Mucosa of rectum (tissue), 2 donors: ENCODE results near the gene SMTN.
A peak's percentile ranks its signal among the peaks of the same experiment; 100 is the strongest.
"Not testable (repeated sequence)": the region's sequence is repeated elsewhere in the genome, so short reads cannot be mapped to it uniquely, and the experiment has no call there.

ENCODE experiments used
- H3K27ac ChIP-seq, 2 donors: one replicate each; pipeline ENCODE4 v1.7.0; 2013; ENCODE audit warnings: inconsistent platforms in 2 of 2, low read depth in 2 of 2, low read length in 2 of 2
- H3K27me3 ChIP-seq, 2 donors: one replicate each; pipeline ENCODE4 v1.7.0; 2013; ENCODE audit warnings: low read length in 2 of 2; ENCODE audit not compliant: control insufficient read depth in 2 of 2, insufficient read depth in 2 of 2
- H3K36me3 ChIP-seq, 2 donors: one replicate each; pipeline ENCODE4 v1.7.0; 2013; ENCODE audit warnings: low read length in 2 of 2; ENCODE audit not compliant: control insufficient read depth in 2 of 2, insufficient read depth in 2 of 2
- H3K4me1 ChIP-seq, 2 donors: one replicate each; pipeline ENCODE4 v1.7.0; 2013; ENCODE audit warnings: low read length in 2 of 2, mild to moderate bottlenecking in 1 of 2; ENCODE audit not compliant: control insufficient read depth in 2 of 2, insufficient read depth in 2 of 2
- H3K4me3 ChIP-seq, 2 donors: one replicate each; pipeline ENCODE4 v1.7.0; 2013; ENCODE audit warnings: low read length in 2 of 2
- H3K9ac ChIP-seq, 2 donors: one replicate each; pipeline ENCODE4 v1.7.0; 2013; ENCODE audit warnings: low read length in 2 of 2, low read depth in 1 of 2, mild to moderate bottlenecking in 1 of 2
- H3K9me3 ChIP-seq, 2 donors: one replicate each; pipeline ENCODE4 v1.7.0; 2013; ENCODE audit warnings: low read length in 2 of 2; ENCODE audit not compliant: control insufficient read depth in 2 of 2
- donor health status: healthy.
- donor health status: Normal muscosa, but diverticular disease.

The SMTN gene

DNA sequence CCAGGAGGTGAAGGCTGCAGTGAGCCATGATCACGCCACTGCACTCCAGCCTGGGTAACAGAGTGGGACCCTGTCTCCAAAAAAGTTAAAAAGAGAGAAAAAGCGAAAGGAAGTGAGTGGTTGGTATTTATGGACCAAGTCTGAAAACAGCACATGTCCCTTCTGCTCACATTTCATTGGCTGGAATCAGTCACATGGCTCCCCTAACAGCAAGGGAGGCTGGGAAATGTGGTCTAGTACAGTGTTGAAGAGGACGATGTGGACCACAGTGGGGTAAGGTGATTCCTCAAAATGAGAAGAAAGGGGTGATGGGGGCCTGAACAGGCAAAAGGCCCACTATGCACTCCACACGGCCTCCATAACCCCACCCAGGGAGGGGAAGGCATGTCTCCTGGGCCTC lies 32.5 kb upstream of the SMTN start:
- Histone ChIP-seq H3K36me3 (no peaks in the 10 kb centered on the region), H3K27me3 (no peaks in the 10 kb centered on the region), H3K9me3 (no peaks in the 10 kb centered on the region), H3K27ac (no peak overlapping the region), H3K4me3 (no peak overlapping the region), H3K9ac (no peak overlapping the region), H3K4me1 (peaks cover 0 to 2% of the 10 kb centered on the region in 2 donors)

- H3K4me3 ChIP-seq, result no peak overlapping the region
- no peak overlapping the region for H3K9ac ChIP-seq
- H3K4me1 ChIP-seq, result peaks cover 0 to 4% of the 10 kb centered on the region in 2 donors
Measured at GRCh38 chr22:31049815-31050420, 31.2 kb upstream of the SMTN start.

DNA sequence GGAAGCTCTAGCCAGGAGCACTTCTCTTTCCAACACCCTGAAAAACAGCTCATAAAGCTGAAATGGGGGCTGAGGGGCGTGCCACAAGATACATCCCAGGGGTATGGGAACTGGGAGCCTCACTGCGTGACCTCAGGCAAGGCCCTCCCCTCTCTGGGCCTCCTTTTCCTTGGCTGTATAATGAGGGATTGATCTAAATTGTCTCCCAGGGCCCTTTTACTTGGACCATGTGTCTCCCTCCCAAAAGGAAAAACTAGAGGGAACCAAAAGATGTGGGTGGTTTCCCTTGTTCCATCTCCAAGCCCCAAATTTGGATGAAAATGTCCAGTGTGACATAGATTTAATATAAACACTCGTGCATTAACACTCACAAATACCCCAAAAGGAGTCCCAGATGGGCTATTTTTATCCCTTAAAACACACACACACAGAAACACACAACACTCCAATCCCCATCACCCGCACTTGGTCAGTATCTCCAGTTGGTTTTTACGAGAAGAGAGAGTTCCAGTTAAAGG lies 25.9 kb upstream of the SMTN start:
- peak overlapping the region; percentile 72 to 80 for H3K27ac ChIP-seq
- H3K36me3 ChIP-seq, result no peaks in the 10 kb centered on the region
- peaks cover 0 to 12% of the 10 kb centered on the region in 2 donors for H3K4me1 ChIP-seq
- H3K9me3 ChIP-seq, result no peaks in the 10 kb centered on the region
- H3K4me3 ChIP-seq, result no peak overlapping the region
- peak overlapping the region in 1 of 2 donors; percentile 1 for H3K9ac ChIP-seq
- no peaks in the 10 kb centered on the region for H3K27me3 ChIP-seq

More at GRCh38 chr22:31049815-31050420, 31.2 kb upstream of the SMTN start:
- Histone ChIP-seq H3K9me3 (no peaks in the 10 kb centered on the region), H3K27me3 (no peaks in the 10 kb centered on the region), H3K36me3 (no peaks in the 10 kb centered on the region), H3K27ac (no peak overlapping the region)

- no peaks in the 10 kb centered on the region for H3K36me3 ChIP-seq
- H3K4me3 ChIP-seq, result no peak overlapping the region
- H3K27me3 ChIP-seq, result no peaks in the 10 kb centered on the region
- H3K9ac ChIP-seq, result peak overlapping the region; percentile 12 to 17
- H3K4me1 ChIP-seq, result peaks cover 0 to 12% of the 10 kb centered on the region in 2 donors
- peak overlapping the region; percentile 72 to 80 for H3K27ac ChIP-seq
- H3K9me3 ChIP-seq, result no peaks in the 10 kb centered on the region
Measured at GRCh38 chr22:31055635-31056159, 25.4 kb upstream of the SMTN start.

GRCh38 chr22:31056986-31057599 lies 24.0 kb upstream of the SMTN start:
- no peak overlapping the region for H3K4me3 ChIP-seq
- H3K4me1 ChIP-seq, result peaks cover 0 to 12% of the 10 kb centered on the region in 2 donors
- no peaks in the 10 kb centered on the region for H3K9me3 ChIP-seq
- H3K27me3 ChIP-seq, result no peaks in the 10 kb centered on the region
- H3K36me3 ChIP-seq, result no peaks in the 10 kb centered on the region
- peak overlapping the region in 1 of 2 donors; percentile 80 for H3K27ac ChIP-seq
- H3K9ac ChIP-seq, result no peak overlapping the region

GRCh38 chr22:31059663-31060062 lies 21.5 kb upstream of the SMTN start:
- H3K27me3 ChIP-seq, H3K27ac ChIP-seq, H3K9me3 ChIP-seq, H3K36me3 ChIP-seq, H3K4me3 ChIP-seq, H3K9ac ChIP-seq: not testable (repeated sequence)
- peaks cover 0 to 12% of the 10 kb centered on the region in 2 donors for H3K4me1 ChIP-seq

DNA sequence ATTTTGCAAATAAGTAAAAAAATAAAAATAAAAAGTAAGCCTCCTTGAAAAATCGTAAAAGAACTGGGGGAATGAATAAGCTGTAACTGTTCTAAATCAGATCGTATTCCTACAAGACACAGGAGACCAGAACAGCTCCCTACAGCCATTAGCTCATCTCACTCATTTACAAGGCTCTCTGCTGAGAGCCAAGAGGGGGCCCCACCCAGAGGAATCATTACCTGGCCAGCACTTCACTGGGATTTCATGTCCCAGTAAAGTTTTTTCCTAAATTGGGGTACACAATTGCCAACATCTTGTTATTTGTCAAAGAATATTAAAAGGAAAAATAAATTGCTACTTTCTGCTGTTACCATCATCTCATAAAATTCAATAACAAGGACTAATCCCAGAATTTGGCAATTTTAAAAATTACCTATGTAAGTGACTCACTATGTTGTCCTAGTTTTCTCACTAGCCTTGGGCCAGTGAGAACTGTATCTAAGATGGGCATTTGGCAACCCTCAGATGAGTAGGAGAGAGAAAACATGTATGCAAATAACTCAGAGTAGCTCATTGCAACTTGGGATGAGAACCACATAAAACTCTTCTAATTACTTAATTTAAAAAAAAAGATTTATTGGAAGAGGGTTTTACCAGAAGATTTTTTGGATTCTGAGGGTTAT lies 18.4 kb upstream of the SMTN start:
- Histone ChIP-seq H3K27me3 (no peaks in the 10 kb centered on the region), H3K4me3 (no peak overlapping the region), H3K4me1 (no peaks in the 10 kb centered on the region), H3K36me3 (no peaks in the 10 kb centered on the region), H3K9me3 (no peaks in the 10 kb centered on the region), H3K27ac (no peak overlapping the region), H3K9ac (no peak overlapping the region)

DNA sequence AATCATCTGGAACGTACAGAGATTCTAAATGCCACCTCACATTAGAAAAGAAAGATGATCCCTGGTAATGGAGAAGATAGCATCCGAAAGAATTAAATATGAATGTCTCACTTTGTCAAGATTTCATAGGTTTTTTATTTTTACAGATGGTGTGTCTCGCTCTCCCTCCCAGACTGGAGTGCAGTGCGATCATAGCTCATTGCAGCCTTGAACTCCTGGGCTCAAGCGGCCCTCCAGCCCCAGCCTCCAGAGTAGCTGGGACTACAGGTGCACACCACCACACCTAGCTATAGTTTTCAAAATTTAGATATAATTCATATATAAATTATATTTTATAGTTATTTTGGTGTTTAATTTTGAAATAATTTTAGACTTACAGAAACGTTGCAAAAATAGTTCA lies 16.7 kb upstream of the SMTN start:
- H3K4me3 ChIP-seq, result peak overlapping the region; percentile 52 to 69
- no peak overlapping the region for H3K27ac ChIP-seq
- H3K36me3 ChIP-seq, result no peaks in the 10 kb centered on the region
- H3K27me3 ChIP-seq, result no peaks in the 10 kb centered on the region
- no peaks in the 10 kb centered on the region for H3K9me3 ChIP-seq
- no peak overlapping the region for H3K9ac ChIP-seq
- no peaks in the 10 kb centered on the region for H3K4me1 ChIP-seq

- no peaks in the 10 kb centered on the region for H3K4me1 ChIP-seq
- H3K9me3 ChIP-seq, result no peaks in the 10 kb centered on the region
- H3K36me3 ChIP-seq, result no peaks in the 10 kb centered on the region
- H3K4me3 ChIP-seq, result no peak overlapping the region
- no peaks in the 10 kb centered on the region for H3K27me3 ChIP-seq
- H3K9ac ChIP-seq, result no peak overlapping the region
- H3K27ac ChIP-seq, result no peak overlapping the region
Measured at GRCh38 chr22:31068970-31069369, 12.1 kb upstream of the SMTN start.

GRCh38 chr22:31069691-31070314 lies 11.3 kb upstream of the SMTN start:
- not testable (repeated sequence) for H3K36me3 ChIP-seq, H3K9me3 ChIP-seq, H3K4me1 ChIP-seq, H3K27me3 ChIP-seq, H3K27ac ChIP-seq, H3K4me3 ChIP-seq, H3K9ac ChIP-seq
